Measurements from ENCODE around the gene MT1B. TPM values are rescaled to one million over a fixed set of nuclear protein-coding genes. Genes with fewer than 3 reads are reported as not detected.
A peak's percentile ranks its signal among the peaks of the same experiment; 100 is the strongest.

The MT1B gene
- total and polyA plus RNA-seq, 2 donors from 2014 or later, result not detected

DNA sequence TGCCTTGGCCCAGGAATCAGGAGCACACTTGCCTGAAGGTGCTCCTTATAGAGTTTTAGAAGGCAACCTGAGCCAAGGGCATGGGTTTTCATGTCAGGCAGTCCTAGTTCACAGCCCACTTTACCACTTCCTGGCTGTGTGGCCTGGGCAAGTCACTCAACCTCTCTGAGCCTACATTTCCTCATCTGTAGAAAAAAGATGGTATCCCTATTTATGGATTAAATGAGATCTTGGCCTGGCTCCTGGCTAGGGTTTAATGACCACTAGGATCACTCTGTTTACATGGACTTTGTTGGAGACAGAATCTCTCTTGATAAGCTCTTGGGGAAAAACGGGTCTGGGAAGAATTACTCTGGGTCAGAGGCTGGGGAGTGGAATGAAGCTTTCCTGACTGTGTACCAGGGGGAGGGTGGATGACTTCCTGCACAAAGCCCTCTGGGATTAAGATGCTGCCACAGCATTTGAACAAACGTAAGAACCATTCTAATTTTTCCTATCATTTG is 41.0 kb upstream of the MT1B start:
- Histone ChIP-seq H3K9ac (ENCODE audit: low read length in 3 of 3) (peak overlapping the region in 1 of 3 donors; percentile 42), H3K9me3 (ENCODE audit: control insufficient read depth in 2 of 3, insufficient read depth in 1 of 3, low read length in 3 of 3) (no peaks in the 10 kb centered on the region), H3K27ac (ENCODE audit: low read depth in 2 of 2, low read length in 2 of 2) (peak overlapping the region; percentile 84 to 92), H3K4me1 (ENCODE audit: control insufficient read depth in 2 of 3, insufficient read depth in 2 of 3, low read depth in 1 of 3, low read length in 3 of 3) (peaks cover 0 to 32% (median 17%) of the 10 kb centered on the region in 3 donors), H3K36me3 (ENCODE audit: control insufficient read depth in 2 of 3, insufficient read depth in 3 of 3, low read length in 3 of 3) (no peaks in the 10 kb centered on the region), H3K27me3 (ENCODE audit: control insufficient read depth, insufficient read depth, low read length) (no peaks in the 10 kb centered on the region), H3K4me3 (ENCODE audit: low read length in 3 of 3) (peak overlapping the region in 2 of 3 donors; percentile 92 to 94)
- TF ChIP-seq, protein P1, sequence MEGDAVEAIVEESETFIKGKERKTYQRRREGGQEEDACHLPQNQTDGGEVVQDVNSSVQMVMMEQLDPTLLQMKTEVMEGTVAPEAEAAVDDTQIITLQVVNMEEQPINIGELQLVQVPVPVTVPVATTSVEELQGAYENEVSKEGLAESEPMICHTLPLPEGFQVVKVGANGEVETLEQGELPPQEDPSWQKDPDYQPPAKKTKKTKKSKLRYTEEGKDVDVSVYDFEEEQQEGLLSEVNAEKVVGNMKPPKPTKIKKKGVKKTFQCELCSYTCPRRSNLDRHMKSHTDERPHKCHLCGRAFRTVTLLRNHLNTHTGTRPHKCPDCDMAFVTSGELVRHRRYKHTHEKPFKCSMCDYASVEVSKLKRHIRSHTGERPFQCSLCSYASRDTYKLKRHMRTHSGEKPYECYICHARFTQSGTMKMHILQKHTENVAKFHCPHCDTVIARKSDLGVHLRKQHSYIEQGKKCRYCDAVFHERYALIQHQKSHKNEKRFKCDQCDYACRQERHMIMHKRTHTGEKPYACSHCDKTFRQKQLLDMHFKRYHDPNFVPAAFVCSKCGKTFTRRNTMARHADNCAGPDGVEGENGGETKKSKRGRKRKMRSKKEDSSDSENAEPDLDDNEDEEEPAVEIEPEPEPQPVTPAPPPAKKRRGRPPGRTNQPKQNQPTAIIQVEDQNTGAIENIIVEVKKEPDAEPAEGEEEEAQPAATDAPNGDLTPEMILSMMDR (IDR thresholded peaks at IDR 0.05; ENCODE audit: borderline replicate concordance, extremely low read depth, insufficient read depth), result no peak
- intact Hi-C loops (cut with DNase I), result no loop called here
- no peak for DNase-seq
- no peak for FAIRE-seq

DNA sequence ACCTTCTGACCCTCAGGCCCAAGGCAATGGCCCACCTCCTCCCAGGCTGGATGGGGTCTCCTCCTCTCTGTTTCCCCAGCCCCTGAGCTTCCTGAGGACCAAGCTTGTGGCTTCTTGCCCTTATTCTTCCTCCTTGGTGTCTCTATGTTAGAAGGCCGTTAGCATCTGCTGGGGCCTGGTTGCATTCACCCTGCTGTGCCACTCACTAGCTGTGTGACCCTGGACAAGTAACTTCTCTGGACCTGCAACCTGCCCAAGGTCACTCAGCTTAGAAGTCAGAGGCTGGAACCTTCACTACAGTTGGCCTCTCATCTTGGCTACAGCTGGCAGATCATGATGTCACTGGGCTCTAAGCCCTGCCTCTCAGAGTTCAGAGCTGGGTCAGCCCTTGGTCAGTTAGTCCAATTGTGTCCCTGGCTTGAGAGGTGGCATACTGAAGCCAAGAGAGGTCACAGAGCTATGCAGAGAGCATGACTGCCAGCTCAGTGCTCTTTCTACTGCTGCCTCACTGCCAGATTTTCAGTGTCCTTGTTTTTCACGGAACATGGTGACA is 40.3 kb upstream of the MT1B start:
- TF ChIP-seq, protein P1 (IDR thresholded peaks at IDR 0.05; ENCODE audit: borderline replicate concordance, extremely low read depth, insufficient read depth), result no peak
- Histone ChIP-seq H3K27me3 (ENCODE audit: control insufficient read depth, insufficient read depth, low read length) (no peaks in the 10 kb centered on the region), H3K4me1 (ENCODE audit: control insufficient read depth in 2 of 3, insufficient read depth in 2 of 3, low read depth in 1 of 3, low read length in 3 of 3) (peaks cover 0 to 32% (median 15%) of the 10 kb centered on the region in 3 donors), H3K36me3 (ENCODE audit: control insufficient read depth in 2 of 3, insufficient read depth in 3 of 3, low read length in 3 of 3) (no peaks in the 10 kb centered on the region), H3K4me3 (ENCODE audit: low read length in 3 of 3) (peak overlapping the region in 2 of 3 donors; percentile 22 to 92), H3K9me3 (ENCODE audit: control insufficient read depth in 2 of 3, insufficient read depth in 1 of 3, low read length in 3 of 3) (no peaks in the 10 kb centered on the region), H3K27ac (ENCODE audit: low read depth in 2 of 2, low read length in 2 of 2) (peak overlapping the region; percentile 84 to 92), H3K9ac (ENCODE audit: low read length in 3 of 3) (peak overlapping the region in 2 of 3 donors; percentile 5 to 42)
- intact Hi-C loops (cut with DNase I), result no loop called here
- peak in 1 of 5 donors; percentile 72 for DNase-seq
- FAIRE-seq, result no peak

DNA sequence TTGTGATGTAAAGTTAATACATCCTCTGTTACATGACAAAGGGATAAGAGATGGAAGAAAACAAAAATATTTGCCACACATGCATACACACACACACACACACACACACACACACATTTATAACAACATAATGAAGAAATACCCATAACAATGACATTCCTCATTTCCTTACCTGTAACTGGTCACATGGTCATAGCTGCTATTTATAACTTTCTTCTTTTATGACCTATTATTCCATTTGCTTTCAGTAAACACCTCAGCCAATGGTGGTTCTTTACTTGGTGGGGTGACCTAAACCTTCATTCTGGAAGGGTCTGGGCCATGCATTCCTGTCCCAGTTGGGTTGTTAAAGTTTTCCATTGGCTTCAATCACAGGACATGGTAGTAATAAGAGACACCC is 38.0 kb upstream of the MT1B start:
- H3K9ac ChIP-seq (ENCODE audit: low read length in 3 of 3), result no peak overlapping the region
- H3K36me3 ChIP-seq (ENCODE audit: control insufficient read depth in 2 of 3, insufficient read depth in 3 of 3, low read length in 3 of 3), result no peaks in the 10 kb centered on the region
- H3K4me1 ChIP-seq (ENCODE audit: control insufficient read depth in 2 of 3, insufficient read depth in 2 of 3, low read depth in 1 of 3, low read length in 3 of 3), result peaks cover 0 to 31% (median 7%) of the 10 kb centered on the region in 3 donors
- intact Hi-C loops (cut with DNase I), result no loop called here
- DNase-seq (no peak), FAIRE-seq (no peak)
- TF ChIP-seq, protein P1 (IDR thresholded peaks at IDR 0.05; ENCODE audit: borderline replicate concordance, extremely low read depth, insufficient read depth), result no peak
- H3K9me3 ChIP-seq (ENCODE audit: control insufficient read depth in 2 of 3, insufficient read depth in 1 of 3, low read length in 3 of 3), result no peaks in the 10 kb centered on the region
- peaks cover 6% of the 10 kb centered on the region for H3K27me3 ChIP-seq (ENCODE audit: control insufficient read depth, insufficient read depth, low read length)
- H3K27ac ChIP-seq (ENCODE audit: low read depth in 2 of 2, low read length in 2 of 2), result peak overlapping the region in 1 of 2 donors; percentile 2
- no peak overlapping the region for H3K4me3 ChIP-seq (ENCODE audit: low read length in 3 of 3)

All from kidney (tissue), 14 donors.